ENCODE results near the gene SLC4A3.

SLC4A3 gene

GRCh38 chr2:219616550-219616949, 10.9 kb upstream of the SLC4A3 start:
- H3K4me2 ChIP-seq (ENCODE audit: low read length) = no peak overlapping the region
- H3K27me3 ChIP-seq (ENCODE audit: low read depth, low read length) = no peaks in the 10 kb centered on the region
- peaks cover 10% of the 10 kb centered on the region for H3K4me1 ChIP-seq (ENCODE audit: low read length)
- H2AFZ ChIP-seq (ENCODE audit: low read depth, low read length) = no peak overlapping the region
- H4K20me1 ChIP-seq (ENCODE audit: insufficient read depth, low read length) = no peaks in the 10 kb centered on the region
- TF ChIP-seq CTCF (IDR thresholded peaks at IDR 0.05; ENCODE audit: low read depth, low read length) = no peak
- no peak for TF ChIP-seq EZH2phosphoT487 (IDR thresholded peaks at IDR 0.05; ENCODE audit: low read depth)
- H3K9ac ChIP-seq (ENCODE audit: low read length) = no peak overlapping the region
- no peaks in the 10 kb centered on the region for H3K36me3 ChIP-seq (replicated peaks; ENCODE audit: low read depth, low read length)
- H3K79me2 ChIP-seq (ENCODE audit: low read length) = no peaks in the 10 kb centered on the region
- H3K27ac ChIP-seq (ENCODE audit: low read length) = no peak overlapping the region
- no peaks in the 10 kb centered on the region for H3K9me3 ChIP-seq (ENCODE audit: insufficient read depth, low read length)
- no peak overlapping the region for H3K4me3 ChIP-seq (ENCODE audit: low read length)

GRCh38 chr2:219618733-219619122, 8.7 kb upstream of the SLC4A3 start:
- Histone ChIP-seq H4K20me1 (ENCODE audit: insufficient read depth, low read length) (no peaks in the 10 kb centered on the region), H3K27me3 (ENCODE audit: low read depth, low read length) (peaks cover 3% of the 10 kb centered on the region; the same call in 1 of the 2 replicates), H3K9me3 (ENCODE audit: insufficient read depth, low read length) (no peaks in the 10 kb centered on the region), H3K9ac (ENCODE audit: low read length) (no peak overlapping the region), H3K4me1 (ENCODE audit: low read length) (no peaks in the 10 kb centered on the region), H3K36me3 (replicated peaks; ENCODE audit: low read depth, low read length) (no peaks in the 10 kb centered on the region), H3K27ac (ENCODE audit: low read length) (no peak overlapping the region), H3K79me2 (ENCODE audit: low read length) (no peaks in the 10 kb centered on the region), H3K4me3 (ENCODE audit: low read length) (no peak overlapping the region), H2AFZ (ENCODE audit: low read depth, low read length) (no peak overlapping the region), H3K4me2 (ENCODE audit: low read length) (no peak overlapping the region)
- TF ChIP-seq CTCF (IDR thresholded peaks at IDR 0.05; ENCODE audit: low read depth, low read length) = no peak
- no peak for TF ChIP-seq EZH2phosphoT487 (IDR thresholded peaks at IDR 0.05; ENCODE audit: low read depth)

GRCh38 chr2:219619235-219619634, 8.2 kb upstream of the SLC4A3 start:
- Histone ChIP-seq H3K36me3 (replicated peaks; ENCODE audit: low read depth, low read length) (no peaks in the 10 kb centered on the region), H3K27ac (ENCODE audit: low read length) (no peak overlapping the region), H3K4me2 (ENCODE audit: low read length) (no peak overlapping the region), H3K27me3 (ENCODE audit: low read depth, low read length) (peaks cover 3% of the 10 kb centered on the region; the same call in 1 of the 2 replicates), H2AFZ (ENCODE audit: low read depth, low read length) (no peak overlapping the region), H3K79me2 (ENCODE audit: low read length) (no peaks in the 10 kb centered on the region), H3K9me3 (ENCODE audit: insufficient read depth, low read length) (no peaks in the 10 kb centered on the region), H3K4me1 (ENCODE audit: low read length) (no peaks in the 10 kb centered on the region), H3K9ac (ENCODE audit: low read length) (no peak overlapping the region), H3K4me3 (ENCODE audit: low read length) (no peak overlapping the region), H4K20me1 (ENCODE audit: insufficient read depth, low read length) (no peaks in the 10 kb centered on the region)
- TF ChIP-seq EZH2phosphoT487 (IDR thresholded peaks at IDR 0.05; ENCODE audit: low read depth) (no peak), CTCF (IDR thresholded peaks at IDR 0.05; ENCODE audit: low read depth, low read length) (no peak)

- no peaks in the 10 kb centered on the region for H4K20me1 ChIP-seq (ENCODE audit: insufficient read depth, low read length)
- H3K4me3 ChIP-seq (ENCODE audit: low read length) = no peak overlapping the region
- no peaks in the 10 kb centered on the region for H3K36me3 ChIP-seq (replicated peaks; ENCODE audit: low read depth, low read length)
- H3K4me2 ChIP-seq (ENCODE audit: low read length) = no peak overlapping the region
- no peaks in the 10 kb centered on the region for H3K79me2 ChIP-seq (ENCODE audit: low read length)
- H2AFZ ChIP-seq (ENCODE audit: low read depth, low read length) = no peak overlapping the region
- H3K4me1 ChIP-seq (ENCODE audit: low read length) = no peaks in the 10 kb centered on the region
- no peaks in the 10 kb centered on the region for H3K9me3 ChIP-seq (ENCODE audit: insufficient read depth, low read length)
- peaks cover 3% of the 10 kb centered on the region; the same call in 1 of the 2 replicates for H3K27me3 ChIP-seq (ENCODE audit: low read depth, low read length)
- H3K27ac ChIP-seq (ENCODE audit: low read length) = no peak overlapping the region
- TF ChIP-seq EZH2phosphoT487 (IDR thresholded peaks at IDR 0.05; ENCODE audit: low read depth) (no peak), CTCF (IDR thresholded peaks at IDR 0.05; ENCODE audit: low read depth, low read length) (no peak)
- H3K9ac ChIP-seq (ENCODE audit: low read length) = no peak overlapping the region
These were observed 6.9 kb upstream of the SLC4A3 start for GRCh38 chr2:219620546-219620945.

Data from OCI-LY3 (cell line).